C4-2B (cell line): ENCODE measurements around the gene GID8.

Experiments
- ZFX ChIP-seq: fragments of 450-650 bp; IDR thresholded peaks from 2 replicates; pipeline ENCODE4 v1.6.1; 2017
- TF ChIP-seq, protein P1 (sequence below): fragments of 450-650 bp; conservative IDR thresholded peaks from 2 replicates; pipeline ENCODE4 v1.5.1; 2017; ENCODE audit warnings: mild to moderate bottlenecking

GRCh38 chr20:62972845-62973745, 35.1 kb downstream of the GID8 start:
- TF ChIP-seq, protein P1, sequence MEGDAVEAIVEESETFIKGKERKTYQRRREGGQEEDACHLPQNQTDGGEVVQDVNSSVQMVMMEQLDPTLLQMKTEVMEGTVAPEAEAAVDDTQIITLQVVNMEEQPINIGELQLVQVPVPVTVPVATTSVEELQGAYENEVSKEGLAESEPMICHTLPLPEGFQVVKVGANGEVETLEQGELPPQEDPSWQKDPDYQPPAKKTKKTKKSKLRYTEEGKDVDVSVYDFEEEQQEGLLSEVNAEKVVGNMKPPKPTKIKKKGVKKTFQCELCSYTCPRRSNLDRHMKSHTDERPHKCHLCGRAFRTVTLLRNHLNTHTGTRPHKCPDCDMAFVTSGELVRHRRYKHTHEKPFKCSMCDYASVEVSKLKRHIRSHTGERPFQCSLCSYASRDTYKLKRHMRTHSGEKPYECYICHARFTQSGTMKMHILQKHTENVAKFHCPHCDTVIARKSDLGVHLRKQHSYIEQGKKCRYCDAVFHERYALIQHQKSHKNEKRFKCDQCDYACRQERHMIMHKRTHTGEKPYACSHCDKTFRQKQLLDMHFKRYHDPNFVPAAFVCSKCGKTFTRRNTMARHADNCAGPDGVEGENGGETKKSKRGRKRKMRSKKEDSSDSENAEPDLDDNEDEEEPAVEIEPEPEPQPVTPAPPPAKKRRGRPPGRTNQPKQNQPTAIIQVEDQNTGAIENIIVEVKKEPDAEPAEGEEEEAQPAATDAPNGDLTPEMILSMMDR = no peak
- no peak for TF ChIP-seq ZFX
